Measurements from ENCODE around the gene SAP30.
A peak's percentile ranks its signal among the peaks of the same experiment; 100 is the strongest.

The SAP30 gene

DNA sequence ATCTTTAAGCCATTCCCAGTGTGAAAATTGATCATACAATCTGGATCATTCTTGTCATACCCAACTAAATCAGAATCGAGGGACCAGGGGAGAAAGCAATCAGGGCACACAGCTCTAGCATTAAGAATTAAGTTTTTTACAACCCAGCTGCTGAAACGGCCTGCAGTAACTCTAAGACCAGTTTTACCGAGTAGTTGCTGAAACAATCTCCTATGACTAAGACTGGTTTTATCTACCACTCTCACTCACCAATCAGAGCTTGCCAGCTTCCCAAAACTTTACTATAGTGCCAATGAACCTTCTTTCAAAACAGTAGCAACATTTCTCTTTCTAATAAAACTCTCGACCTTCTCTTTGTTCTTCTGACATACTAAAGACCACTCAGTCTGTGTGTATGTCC, 2.8 kb upstream of the SAP30 start:
- no peak for DNase-seq

DNA sequence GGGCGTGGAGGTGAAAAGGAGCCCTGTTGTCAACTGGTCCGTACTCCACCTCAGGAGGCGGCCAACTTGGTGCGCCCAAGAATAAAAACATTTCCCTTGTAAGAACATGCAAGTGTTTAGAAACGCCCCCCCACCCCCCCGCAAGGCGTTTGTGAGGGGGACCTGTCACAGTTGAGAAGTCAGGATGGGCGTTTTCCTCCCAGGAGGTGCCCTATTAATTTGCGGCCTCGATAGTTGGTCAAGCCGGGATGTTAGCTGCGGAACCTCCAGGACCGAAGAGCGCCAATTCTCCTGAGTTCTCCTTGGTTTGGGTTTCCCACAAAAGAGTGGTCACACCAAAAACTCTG, 651 bp upstream of the SAP30 start:
- peak; percentile 67 for DNase-seq

DNA sequence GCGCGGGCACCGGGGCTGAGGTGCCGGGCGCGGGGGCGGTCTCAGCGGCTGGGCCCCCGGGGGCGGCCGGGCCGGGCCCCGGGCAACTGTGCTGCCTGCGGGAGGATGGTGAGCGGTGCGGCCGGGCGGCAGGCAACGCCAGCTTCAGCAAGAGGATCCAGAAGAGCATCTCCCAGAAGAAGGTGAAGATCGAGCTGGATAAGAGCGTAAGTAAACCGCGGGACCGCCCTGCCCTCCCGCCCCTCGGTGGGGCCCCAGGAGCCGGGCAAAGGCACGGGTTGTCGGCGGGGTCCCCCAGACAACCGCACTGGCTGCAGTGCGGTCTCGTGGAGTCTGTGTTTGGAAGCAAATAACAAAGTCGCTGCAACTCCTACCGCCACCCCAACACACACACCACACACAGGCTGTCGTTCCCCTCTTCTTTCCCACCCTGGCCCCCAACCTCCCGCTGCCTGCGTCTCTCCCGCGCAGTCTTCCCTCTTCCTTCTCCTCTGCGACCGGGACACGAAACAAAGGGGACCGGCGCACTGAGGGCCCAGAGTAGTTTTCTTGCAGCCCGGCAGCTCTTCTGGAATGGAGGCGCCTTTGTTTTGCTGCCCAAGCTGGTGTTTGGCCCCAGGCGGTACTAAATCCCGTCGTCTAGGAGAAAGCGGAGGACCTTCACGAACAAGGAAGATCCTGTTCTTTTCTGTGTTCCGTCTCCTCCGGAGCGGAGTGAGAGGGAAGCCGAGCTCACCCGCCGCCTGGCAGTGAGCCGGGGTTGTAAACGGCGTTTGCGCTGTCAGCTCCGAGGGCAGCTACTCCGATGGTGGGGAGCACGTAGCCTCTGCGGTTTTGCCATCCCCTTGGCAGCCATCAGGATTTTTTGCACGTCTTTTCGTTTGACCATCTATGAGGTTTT, 788 bp downstream of the SAP30 start:
- peak; percentile 55 for DNase-seq

DNA sequence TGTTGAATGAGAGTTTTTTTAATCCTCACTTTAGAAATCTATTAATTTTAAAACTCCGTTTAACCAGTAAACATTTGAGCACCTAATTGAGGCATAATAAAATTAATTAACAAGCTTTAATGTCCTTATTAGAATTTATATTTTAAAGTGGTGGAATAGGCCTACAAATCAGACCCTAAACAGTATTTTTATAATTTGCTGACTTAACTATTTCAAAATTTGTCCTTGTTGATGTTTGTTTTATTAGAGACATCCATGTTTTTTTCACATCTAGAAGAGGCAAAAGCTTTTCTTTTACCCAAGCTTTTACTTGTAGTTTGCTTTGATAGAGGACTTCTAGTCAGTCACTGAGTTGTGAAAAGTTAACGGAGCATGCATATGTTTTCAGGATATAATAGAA, 3.8 kb downstream of the SAP30 start:
- no peak for DNase-seq

DNA sequence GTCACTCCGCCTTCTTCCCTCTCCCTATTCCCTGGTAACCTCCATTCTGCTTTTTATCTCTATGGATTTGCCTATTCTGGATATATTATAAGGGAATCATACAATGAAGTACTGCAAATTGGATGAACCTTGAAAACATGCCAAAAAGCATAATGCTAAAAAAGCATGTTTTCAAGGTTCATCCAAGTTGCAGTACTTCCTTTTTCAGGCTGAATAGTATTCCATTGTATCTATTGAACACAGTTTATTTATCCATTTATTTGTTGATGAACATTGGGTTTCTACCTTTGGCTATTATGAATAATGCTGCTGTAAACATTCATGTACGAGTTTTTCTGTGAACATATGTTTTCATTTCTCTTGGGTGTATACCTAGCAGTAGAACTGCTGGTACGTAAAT, 9.2 kb downstream of the SAP30 start:
- DNase-seq, result no peak

DNA sequence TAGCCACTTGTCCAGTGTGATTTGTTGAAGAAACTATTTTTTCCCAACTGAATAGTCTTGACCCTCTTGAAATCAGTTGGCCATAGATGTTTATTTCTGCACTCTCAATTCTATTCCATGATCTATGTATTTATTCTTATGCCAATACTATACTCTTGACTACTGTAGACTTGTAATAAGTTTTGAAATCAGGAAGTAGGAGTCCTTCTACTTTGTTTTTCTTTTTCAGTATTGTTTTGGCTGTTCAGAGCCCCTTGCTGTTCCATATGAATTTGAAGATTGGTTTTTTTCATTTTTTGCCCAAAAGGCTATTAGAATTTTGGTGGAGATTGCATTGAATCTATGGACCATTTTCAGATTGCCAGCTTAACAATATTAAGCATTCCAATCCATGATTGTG, 10.2 kb downstream of the SAP30 start:
- no peak for DNase-seq

DNA sequence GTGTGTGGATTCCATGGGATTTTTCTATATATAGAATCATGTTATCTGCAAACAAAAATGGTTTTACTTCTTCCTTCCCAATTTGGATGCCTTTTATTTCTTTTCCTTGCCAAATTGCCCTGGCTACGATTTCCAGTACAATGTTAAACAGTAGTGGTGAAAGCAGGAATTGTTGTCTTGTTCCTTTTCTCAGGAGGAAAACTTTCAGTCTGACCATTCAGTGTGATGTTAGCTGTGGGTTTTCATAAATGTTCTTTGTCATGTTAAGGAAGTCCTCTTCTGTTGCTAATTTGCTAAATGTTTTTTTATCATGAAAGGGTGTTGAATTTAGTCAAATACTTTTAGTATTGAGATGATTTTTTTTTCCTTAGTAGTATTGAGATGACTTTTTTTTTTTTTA, 10.9 kb downstream of the SAP30 start:
- DNase-seq, result no peak

DNA sequence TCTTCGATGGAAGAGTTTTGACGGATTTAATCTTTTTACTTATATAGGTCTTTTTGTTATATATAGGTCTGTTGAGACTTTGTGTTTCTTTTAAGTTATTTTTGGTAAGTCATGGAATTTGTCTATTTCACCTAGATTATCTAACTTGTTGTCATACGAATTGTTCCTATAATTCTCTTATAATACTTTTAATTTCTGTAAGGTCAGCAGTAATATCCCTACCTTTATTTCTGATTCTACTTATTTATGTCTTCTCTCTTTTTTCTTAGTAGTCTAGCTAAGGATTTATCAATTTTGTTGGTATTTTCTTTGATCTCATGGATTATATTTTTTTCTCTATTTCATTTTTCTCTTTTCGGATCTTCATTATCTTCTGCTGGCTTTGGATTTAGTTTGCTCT, 11.6 kb downstream of the SAP30 start:
- no peak for DNase-seq

DNA sequence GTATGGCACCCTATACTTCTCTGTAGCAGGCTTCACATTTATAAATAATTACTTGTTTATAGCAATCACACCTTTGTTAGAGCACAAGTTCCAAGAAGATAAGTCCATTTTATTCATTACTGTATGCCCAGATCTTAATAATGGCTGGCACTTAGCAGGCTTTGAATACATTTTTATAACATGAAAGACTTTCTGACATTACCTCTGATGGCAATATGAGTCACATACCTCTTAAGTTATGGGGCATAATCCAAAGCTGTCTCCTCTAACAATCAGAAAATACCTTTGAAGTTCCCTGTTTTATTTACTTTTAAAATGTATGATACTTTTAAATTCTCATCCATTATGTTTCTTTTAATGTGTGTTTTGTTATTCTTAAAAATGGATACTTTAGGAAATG, 16.0 kb downstream of the SAP30 start:
- no peak for DNase-seq

DNA sequence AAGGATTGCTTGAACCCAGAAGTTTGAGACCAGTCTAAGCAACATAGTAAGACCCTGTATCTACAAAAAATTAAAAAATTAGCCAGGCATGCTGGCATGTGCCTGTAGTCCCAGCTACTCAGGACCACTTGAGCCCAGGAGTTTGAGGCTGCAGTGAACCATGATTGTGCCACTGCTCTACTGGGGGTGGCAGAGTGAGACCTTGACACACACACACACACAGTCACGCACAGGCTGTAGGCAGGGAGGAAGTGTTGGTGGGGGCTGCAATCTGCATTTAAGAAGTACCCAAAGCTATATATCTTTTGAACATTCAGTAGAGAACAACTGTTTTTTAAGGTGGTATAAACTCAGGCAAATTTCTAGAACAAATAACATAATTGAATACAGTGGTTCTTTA, 20.9 kb downstream of the SAP30 start:
- DNase-seq, result no peak

DNA sequence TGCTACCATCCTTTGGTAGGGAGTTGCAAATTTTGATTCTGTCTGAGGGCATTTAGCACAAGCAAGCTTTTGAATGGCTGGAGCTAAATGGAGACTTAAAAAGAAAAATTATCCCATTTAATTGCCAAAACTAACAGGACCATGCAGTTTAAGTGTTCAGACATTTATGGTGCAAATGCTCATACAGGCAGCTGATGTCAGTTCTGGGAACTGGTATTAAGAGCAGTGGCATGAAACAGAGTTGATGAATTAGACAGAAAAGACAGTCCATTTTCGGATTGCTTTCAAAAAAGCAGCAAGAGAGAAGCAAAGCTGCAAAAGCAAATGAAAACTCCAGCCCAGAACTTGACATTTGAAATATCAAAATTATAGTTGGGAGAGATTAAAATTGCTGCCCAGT, 26.9 kb downstream of the SAP30 start:
- no peak for DNase-seq

DNA sequence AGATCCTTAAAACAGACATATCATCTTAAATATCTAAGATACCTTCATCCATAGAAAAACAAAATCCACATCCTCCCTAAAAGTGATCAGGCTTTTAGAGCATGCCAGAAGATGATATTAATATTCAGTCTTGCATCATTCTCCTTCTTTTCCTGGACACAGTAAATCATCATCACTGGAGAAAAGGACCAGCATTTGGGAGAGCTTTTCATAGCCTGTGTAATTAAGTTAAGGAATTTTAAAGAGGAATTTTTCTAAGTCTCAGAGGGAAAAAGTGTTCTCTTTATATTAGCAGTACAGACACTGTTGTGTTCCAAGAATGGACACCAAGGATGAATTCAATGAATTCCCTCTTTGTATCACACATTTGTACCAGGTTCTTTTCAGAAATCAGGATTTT, 27.5 kb downstream of the SAP30 start:
- no peak for DNase-seq

DNA sequence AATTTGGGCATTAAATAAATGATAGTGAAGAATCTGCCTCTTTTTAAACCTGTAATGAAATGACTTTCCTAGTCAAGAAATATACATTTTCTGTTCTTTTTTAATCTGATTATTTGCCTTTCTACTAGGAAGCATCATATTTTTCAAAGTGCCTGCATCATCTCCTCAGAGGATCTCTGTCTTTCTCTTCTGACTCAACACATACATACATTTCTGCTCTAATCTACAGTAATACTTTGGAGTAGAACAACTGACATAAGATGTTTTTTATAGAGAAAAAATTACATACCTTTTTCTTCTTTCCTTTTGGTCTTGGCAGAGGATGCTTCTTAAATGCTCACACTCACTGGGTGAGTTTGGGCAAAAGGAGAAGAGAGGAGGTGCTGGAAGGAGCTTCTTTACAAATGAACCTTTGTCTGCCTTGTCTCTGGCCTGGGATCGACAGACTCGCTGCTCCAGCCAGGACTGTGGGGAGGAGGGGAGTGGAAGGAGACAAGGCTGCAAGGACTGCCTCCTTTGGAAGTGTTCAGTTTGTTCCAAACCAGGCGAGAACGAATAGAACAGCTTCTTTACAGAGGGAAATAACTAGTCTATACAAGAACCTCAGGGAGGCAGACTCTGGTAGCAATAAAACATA, 28.1 kb downstream of the SAP30 start, which contains the start of gene SCRG1:
Gene SCRG1 (minus strand): TSS at position 338 of the 637 bp plus-strand sequence. CDS start 7,702 bp downstream, outside the sequence.
- no peak for DNase-seq

DNA sequence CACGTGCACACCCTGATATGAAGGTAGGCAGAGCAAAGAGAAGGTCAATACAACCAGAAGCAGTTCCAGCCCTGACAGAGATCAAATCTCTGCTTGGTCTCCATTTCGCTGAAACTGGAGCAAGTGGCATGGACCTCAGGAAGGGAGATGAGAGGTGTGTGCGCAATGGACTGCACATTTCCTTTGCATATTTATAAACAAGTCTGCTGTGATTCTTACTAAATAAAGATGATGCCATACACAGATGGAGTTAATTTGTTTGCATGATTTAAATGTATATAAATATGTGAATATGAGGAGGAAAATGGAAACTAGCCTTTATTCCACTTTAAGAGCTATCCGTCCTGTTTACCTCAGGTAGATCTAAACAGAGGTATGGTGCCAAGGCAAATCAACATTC, 30.3 kb downstream of the SAP30 start:
- DNase-seq, result no peak

DNA sequence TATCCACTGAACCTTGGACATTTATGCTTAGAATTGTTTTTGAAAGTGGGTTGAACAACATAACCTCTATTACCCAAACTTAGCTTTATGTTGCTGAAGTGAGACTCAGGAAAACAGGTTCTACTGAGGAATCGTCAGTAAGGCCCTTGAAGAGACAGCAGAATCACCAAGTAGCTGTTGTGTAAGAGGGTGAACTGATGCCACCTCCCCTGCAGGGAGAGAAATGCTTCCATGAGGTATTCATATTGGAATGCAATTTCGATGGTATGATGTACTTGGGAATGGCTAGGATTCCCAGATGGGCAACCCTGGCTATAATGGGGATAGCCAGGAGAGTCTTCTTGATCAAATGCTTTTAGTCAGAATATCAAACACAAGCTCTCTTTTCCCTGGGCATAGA, 32.3 kb downstream of the SAP30 start:
- no peak for DNase-seq

DNA sequence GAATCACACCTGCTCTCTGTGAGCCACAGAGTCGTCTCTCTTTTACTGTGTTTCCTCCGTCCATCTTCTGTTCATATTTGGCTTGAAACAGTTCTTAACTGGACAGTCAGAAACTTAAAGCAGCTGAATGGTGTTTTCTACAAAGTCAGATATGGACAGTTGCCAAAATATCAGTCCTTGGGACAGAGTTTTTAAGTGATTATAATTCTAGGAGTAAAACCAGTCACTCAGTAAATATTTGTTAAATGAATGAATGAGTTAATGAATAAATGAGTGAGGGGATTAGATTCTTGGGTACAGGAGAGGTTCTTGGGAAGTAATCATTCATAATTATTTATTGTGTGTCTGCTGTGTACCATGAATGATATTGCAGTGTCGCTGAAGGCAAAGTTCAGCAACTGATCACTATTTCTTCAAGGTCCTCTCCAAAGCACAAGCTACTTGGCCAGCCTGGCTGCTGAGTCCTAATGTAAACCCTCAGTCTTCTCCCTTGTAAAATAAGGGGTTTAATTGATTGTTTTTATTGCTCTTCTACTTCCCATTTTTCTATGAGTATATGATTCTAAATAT, 33.6 kb downstream of the SAP30 start:
- no peak for DNase-seq

DNA sequence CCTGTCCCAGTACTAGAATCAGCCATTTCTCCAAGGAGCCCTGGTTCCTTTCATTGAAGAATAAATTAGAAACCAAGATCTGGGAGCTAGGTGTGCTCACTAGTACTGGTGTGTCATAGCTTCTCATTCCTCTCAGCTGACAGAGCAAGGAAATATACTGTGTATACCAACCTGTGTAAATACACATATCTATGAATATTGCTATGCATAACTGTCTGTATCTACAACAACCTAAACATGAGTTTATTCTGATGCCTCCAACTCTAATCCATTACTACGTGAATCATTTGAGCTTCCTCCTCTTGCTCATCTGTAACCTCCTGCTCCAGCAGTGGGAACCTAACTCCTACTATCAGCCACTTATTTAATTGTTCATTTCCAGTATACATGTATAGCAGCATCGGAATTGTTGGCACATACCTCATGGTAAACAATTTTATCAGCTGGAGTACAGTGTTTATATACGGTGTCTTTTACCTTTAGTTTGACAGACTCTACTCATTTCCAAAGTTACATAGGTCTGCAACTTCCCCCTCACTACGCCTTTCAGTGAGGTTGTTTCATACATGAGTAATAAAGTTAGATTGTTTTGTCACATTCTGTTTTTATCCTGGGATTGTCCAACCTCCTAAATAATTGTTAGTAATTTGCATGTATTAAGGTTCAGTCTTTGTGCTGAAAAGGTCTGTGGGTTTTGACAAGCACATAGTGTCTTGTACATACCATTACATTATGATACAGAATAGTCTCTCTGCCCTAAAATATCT, 35.3 kb downstream of the SAP30 start:
- no peak for DNase-seq

DNA sequence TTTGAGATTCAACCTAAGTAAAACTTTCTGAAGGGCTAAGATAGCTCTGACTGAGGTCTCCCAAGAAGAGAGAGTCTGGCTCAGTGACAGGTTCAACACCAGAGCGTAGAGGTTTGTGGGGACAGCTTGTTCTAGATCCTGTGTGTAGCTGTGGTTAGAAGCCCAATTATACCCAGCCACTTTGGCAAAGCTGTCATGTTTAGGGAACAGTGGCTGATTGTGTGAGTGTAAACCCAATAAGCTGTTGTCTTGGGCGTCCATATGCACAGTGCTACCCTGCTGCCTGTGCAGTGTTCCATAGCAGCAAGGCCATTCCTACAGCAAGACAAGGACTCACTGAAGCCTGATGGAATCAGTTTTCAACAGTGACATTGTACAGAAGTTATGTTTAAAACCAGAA, 39.3 kb downstream of the SAP30 start:
- no peak for DNase-seq

DNA sequence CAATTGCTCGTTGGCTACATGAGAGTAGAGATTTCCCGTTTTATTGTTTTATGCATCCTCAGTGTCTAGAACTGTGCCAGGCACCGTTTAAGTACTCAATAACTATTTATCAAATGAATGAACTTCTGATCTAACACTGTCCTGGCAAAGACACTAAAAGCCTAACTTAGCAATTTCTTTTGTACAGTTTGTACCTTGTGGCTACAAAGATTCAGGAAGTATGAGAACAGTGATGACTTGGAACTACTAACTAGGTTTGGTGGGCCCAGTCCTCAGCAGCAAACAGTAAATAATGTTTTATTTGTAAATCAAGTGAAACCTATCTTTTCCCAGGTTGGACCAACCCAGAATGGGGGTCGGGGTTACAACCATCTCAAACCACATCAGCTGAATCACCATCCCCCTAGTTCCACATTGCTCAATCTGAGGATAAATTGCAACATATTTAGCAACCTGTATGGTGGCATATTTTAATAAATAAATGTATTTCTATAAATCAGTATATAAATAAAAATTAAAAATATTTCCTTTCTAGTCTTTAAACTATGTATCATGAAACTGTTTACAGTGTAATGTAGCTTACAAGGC, 40.4 kb downstream of the SAP30 start:
- no peak for DNase-seq

DNA sequence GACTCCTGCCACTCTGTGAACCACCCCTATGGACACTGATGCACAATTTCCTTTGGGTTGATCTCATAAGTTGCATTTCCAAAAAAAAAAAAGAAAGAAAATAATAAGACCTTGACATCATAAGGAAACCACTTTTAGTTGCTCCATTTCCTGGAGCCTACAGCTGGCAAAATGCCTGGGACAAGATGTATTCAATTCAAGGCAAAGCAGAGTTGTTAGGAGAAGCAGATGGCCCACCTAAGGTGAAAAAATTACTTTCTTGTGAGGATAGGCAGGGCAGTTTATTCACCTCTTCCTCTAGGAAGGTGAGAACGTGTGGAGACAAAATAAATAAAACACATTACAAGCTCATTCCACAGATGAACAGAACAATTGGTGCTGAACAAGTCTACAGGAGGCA, 42.3 kb downstream of the SAP30 start:
- DNase-seq, result no peak

DNA sequence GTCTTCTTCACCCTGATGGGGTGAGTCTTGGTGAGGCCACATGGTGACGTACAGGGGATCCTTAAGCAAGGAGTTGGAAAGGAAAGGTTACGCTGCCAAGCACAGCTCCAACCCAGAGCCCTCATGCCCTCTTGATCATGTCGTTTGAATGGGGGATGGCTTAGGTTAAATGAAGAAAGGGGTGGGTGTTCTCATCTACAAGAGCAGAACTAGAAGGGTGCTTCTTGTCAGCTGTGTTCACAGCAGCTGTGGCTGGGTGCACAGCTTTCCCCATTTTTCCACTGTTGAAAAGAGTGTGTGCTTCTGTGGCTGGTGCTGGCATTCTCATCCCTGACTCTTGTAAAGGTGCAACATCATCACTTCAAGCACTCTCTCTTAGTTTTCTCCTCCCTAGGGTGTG, 43.7 kb downstream of the SAP30 start:
- no peak for DNase-seq

DNA sequence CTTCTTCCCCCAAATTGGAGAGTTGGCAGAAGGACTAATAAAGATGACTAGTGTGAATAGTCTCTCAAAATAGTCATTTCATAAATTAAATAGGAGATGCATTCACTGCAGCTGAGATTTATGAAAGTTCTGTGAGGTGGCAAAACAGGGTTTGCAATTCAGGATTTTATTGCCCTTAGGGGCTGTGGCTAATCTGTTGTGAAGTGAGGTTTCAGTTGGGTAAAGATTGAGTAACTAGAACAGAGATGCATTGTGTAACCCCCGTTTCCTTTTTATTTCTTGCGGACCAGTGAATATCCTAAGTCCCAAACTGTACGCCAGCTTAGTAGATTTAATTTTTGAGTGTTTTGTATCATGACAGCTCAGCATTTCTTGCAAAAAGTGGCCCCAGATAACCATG, 44.3 kb downstream of the SAP30 start:
- no peak for DNase-seq

Measured in stimulated activated CD4-positive, alpha-beta T cell treated with anti-CD3 and anti-CD28 coated beads, Interleukin-15, amount 100 ng/mL, for 24 hours (primary cell).